GM13976 (cell line): ENCODE measurements around the gene NR0B1.

ENCODE experiments used
- DNase-seq: peaks from one replicate; pipeline ENCODE4 v3.0.0; 2012; ENCODE audit warnings: low spot score
- CTCF ChIP-seq: IDR thresholded peaks from 2 replicates; pipeline ENCODE4 v1.5.1; 2012; ENCODE audit warnings: borderline replicate concordance, mild to moderate bottlenecking; ENCODE audit not compliant: insufficient read depth; ENCODE audit errors: extremely low read depth, missing control alignments, control extremely low read depth
- in situ Hi-C: fragments of 300-500 bp; cut with MboI; formaldehyde crosslinking; loops from one replicate; pipeline ENCODE4 v1.12.0; 2022; ENCODE audit warnings: low sequenced_read_pairs, mixed read lengths, inconsistent platforms; ENCODE audit not compliant: unreplicated experiment

Gene NR0B1

GRCh38 chrX:30280428-30280827, 28.8 kb downstream of the NR0B1 start:
- no peak for DNase-seq
- no peak for TF ChIP-seq CTCF
- in situ Hi-C loops = loop anchor here (10.0 kb wide), 1 partner anchor 214 kb away; no protein-coding TSS in a partner anchor

- in situ Hi-C loops = no loop called here
- no peak for TF ChIP-seq CTCF
- no peak for DNase-seq
Observed at GRCh38 chrX:30278365-30278764, 30.8 kb downstream of the NR0B1 start.

GRCh38 chrX:30275498-30275897, 33.7 kb downstream of the NR0B1 start:
- TF ChIP-seq CTCF = no peak
- in situ Hi-C loops = no loop called here
- no peak for DNase-seq

- DNase-seq = no peak
- TF ChIP-seq CTCF = no peak
- in situ Hi-C loops = no loop called here
Observed at GRCh38 chrX:30270639-30271038, 38.6 kb downstream of the NR0B1 start.

GRCh38 chrX:30262763-30263162, 46.4 kb downstream of the NR0B1 start:
- in situ Hi-C loops = no loop called here
- TF ChIP-seq CTCF = no peak
- DNase-seq = no peak

- in situ Hi-C loops = no loop called here
- no peak for TF ChIP-seq CTCF
- DNase-seq = no peak
Observed at GRCh38 chrX:30261012-30261411, 48.2 kb downstream of the NR0B1 start.

- no peak for DNase-seq
- in situ Hi-C loops = no loop called here
- TF ChIP-seq CTCF = no peak
Observed at GRCh38 chrX:30259927-30260326, 49.3 kb downstream of the NR0B1 start.
